GM21737 (cell line): ENCODE results near the gene CYP2A6.
A peak's percentile ranks its signal among the peaks of the same experiment; 100 is the strongest.
"Not testable (repeated sequence)": the region's sequence is repeated elsewhere in the genome, so short reads cannot be mapped to it uniquely, and the experiment has no call there.

Experiments used
- ATAC-seq: cut with Tn5 transposase; IDR thresholded peaks from one replicate; pipeline ENCODE4 v1.9.1; 2021; ENCODE audit warnings: mild to moderate bottlenecking, moderate library complexity; ENCODE audit not compliant: unreplicated experiment

The CYP2A6 gene

GRCh38 chr19:40822704-40823553 is 27.3 kb downstream of the CYP2A6 start:
- not testable (repeated sequence) for ATAC-seq

GRCh38 chr19:40822161-40822560 is 28.1 kb downstream of the CYP2A6 start:
- no peak for ATAC-seq

GRCh38 chr19:40819479-40820234 is 30.6 kb downstream of the CYP2A6 start:
- ATAC-seq, result not testable (repeated sequence)

GRCh38 chr19:40818480-40819399 is 31.5 kb downstream of the CYP2A6 start:
- not testable (repeated sequence) for ATAC-seq

- ATAC-seq, result no peak
Observed at GRCh38 chr19:40815223-40815622, 35.0 kb downstream of the CYP2A6 start.

DNA sequence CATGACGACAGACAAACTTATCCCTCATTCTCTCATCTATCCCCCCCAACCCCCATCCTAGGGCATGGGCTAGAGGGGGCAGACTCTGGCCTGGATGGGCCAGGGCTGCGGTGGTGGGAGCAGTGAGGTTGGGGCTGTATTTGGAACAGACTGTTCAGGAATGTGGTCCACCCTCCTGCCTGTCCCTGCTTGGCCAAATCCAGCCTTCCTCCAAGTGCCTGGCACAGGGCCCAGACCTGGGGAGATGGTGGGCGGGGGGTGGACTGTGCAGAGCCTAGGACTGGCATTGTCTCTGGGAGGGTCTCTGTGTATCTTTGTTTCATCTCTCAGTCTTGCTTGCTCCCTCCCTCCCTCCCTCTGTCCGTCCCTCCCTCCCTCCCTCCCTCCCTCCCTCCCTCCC is 37.1 kb downstream of the CYP2A6 start:
- no peak for ATAC-seq

- ATAC-seq, result not testable (repeated sequence)
Observed at GRCh38 chr19:40812571-40812970, 37.7 kb downstream of the CYP2A6 start.

GRCh38 chr19:40811478-40812341 is 38.5 kb downstream of the CYP2A6 start:
- no peak for ATAC-seq

DNA sequence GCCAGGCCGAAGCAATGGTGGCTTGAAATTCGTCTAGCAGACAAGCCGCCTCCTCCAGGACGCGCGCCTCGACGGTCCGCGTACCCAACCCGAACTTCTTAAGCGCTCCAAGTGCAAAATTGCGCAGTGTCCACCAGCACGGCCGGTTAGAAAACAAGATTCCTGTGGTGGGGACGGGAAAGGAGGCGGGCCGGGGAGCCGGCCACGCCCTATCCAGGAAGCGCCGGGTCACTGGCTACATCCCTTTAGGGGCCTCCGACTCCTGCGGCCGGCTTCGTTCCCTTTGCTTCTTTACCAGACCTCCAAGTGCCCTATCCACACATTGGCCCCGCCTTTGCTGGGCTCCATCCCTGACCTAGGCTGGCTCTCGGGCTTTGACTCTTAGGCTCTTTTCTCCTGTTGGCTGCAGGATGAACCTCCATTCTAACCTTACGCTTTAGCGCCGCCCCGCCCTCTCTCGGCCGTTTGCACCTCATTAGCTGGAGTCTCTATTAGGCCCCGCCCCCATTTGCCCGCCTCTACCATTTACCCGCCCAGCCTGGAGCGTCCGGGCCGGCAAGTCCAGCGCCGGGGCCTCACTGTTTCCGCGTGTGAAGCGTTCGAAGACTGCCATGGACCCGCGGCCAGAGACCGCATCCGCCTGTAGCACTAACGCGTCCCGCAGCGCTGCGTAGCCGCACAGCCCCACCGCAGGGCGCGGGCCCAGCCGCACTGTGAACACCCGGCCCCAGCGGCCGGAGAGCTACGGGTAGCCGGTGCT is 39.4 kb downstream of the CYP2A6 start:
- ATAC-seq, result peak; percentile 49

DNA sequence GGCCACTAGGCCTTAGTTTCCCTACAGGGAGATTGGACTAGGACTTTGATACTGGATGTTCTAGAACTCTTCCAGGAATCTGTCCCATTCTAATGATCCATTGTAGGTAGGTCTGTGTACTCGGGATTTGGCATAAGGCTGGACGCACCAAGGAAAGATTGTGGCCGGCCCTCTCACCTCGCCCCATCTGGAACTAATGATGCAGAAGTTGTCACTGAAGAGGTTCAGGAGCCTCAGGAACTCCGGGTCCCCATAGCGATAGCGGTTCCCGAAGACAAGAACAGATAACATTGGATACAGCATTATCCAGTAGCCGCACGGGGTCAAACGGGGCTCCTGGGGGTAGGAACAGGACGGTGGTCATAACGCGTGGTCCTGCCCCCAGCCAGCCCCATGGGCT is 40.1 kb downstream of the CYP2A6 start:
- no peak for ATAC-seq

DNA sequence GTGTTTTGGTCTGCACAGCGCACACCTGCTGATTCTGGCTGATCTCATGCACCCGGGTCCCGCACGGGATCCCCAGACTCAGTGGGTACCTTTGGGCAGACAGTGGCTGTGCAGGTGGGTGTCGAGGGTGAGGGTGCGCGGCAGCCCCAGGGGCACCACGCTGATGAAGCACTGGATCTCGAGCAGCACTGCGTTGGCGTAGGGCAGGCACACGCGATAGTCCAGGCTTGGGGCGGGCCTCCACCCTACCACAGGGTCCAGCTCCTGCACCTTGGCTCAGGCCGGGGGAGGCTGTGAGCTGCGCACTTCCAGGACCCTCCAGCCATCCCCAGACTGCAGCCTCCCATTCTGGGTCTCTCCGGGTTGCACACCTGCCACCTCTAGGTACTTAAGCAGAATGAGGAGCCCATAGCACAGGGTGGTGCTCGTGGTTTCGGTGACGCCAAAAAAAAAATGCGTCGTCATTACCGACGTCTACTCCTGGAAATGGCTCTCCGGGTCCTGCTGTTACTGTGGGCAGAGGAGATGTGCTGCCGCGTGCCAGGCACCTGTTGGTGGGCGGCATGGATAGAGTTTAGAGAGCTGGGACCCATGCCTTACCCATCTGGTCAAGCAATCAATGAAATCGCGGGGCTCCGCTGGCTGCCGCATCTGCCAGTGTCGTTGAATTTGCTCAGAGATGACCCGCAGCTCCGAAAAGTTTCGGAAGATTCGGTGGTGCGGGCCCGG is 40.7 kb downstream of the CYP2A6 start:
- ATAC-seq, result no peak

DNA sequence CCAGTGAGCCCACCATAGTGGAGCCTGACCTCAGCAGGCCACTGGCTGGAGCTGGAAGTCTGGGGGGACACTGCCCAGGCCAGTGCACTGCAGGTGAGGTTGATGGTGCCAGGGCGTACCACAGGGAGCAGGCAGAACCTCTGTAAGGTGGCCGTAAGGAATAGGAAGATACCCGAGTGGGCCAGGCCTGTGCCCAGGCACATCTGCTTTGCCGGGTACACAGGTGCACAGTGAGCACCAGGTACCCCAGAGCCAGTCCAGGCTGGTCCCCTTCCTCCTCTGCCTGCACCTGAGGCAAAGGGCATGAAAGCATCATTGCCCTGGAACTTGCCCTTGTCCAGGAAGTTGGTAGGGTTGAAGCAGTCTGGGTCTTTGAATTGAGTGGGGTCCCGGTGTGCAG is 41.8 kb downstream of the CYP2A6 start:
- ATAC-seq, result no peak

DNA sequence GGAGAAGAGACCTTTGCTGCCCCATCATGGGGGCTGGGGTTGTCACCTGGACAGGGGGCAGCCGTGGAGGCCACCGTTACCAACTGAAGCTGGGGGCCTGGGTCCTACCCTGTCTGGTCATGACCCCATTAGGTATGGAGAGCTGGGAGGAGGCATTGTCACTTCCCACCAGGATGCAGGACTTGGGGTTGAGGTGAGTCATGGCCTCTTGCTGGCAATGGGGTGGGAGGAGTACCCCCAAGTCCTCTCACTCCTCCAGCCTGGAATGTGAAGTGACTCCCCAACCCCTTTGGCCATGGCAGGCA is 42.3 kb downstream of the CYP2A6 start:
- no peak for ATAC-seq

DNA sequence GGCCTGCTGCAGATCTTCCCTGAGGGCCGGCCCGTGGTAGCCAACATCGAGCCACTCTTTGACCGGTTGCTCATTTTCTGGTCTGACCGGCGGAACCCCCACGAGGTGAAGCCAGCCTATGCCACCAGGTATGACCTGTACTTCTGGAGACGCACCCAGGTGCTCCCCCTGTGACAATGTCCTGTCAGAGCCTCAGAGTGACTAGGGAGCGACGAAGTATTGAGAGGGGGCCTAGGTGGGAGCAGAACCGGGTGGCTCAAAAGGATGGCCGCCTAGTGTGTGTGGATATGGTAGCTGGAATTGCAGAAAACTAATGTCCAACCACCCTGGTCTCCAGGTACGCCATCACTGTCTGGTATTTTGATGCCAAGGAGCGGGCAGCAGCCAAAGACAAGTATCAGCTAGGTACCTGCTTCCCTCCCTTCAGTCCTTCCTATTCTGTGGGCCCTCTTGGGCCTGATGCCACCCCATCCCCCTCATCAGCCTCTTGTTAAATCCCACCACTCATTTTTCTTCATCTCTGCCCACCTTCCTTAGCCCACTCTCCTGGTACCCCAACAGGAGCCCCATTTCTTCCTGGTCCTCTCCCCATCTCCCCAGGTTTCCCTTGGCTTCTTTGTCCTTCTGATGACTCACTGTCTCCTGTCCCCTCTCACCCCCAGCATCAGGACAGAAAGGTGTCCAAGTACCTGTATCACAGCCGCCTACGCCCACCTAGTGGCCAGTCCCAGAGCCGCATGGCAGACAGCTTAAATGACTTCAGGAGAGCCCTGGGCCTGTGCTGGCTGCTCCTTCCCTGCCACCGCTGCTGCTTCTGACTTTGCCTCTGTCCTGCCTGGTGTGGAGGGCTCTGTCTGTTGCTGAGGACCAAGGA is 42.9 kb downstream of the CYP2A6 start:
- no peak for ATAC-seq

DNA sequence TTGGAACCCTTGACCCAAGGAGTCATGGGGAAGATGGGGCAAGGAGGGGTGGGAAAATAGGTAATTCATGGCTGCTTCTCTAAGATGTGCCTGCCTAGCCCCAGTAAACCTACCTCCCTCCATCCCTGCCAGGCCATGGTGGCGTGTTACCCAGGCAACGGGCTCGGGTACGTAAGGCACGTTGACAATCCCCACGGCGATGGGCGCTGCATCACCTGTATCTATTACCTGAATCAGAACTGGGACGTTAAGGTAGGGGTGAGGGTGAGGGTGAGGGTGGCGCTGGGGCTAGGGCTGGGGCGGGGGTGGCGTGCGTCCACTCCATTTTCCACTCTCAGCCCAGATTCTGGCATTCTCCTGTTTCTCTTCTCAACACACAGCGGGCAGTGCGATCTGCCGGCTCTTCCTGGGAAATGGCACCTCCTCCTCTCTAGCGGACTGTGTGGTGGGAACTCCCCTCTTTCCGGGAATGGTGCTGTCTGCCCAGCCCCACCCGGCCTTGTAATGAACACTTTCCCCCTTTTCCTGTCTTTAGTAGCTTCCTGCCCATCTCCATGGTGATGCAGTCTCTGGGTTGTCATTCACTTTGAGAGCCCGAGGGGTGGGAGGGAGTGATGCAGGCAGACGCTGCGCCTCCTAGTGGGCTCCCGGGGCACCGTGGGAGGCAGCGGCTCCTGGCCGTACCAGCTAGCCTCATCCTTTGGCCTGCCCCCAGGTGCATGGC is 43.7 kb downstream of the CYP2A6 start:
- no peak for ATAC-seq

DNA sequence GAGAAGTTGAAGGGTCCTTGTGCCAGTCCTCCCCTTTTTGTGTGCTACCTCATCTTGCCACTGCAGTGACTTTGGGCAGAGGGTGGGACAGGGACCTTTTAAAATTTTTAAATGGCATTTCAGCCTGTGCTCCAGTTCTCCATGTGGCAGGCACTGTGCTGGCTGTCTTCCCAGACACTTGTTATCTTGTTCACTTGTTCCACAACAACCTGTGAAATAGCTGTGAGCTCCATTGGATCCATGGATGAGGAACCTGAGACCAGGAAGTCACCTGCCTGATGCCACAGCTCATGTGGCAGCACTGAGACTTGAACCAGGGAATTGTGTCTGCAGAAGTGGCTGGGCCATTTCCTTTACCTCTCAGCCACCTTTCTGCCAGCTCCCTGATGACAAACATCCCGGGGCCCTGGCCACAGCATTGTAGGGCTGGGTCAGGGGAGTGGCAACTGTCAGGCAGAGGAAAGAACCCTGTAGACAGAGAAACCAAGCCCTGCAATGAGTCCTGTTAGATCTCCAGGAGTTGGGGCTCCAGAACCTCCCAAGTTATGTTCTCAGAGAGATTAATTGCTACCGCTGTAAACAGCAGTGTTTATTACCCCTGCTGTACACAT is 44.9 kb downstream of the CYP2A6 start:
- ATAC-seq, result no peak

- ATAC-seq, result no peak
Observed at GRCh38 chr19:40804783-40805242, 45.4 kb downstream of the CYP2A6 start.
